Measurements from ENCODE around the gene FAM20B. TPM values are rescaled to one million over a fixed set of nuclear protein-coding genes. Genes with fewer than 3 reads are reported as not detected.

Gene FAM20B
- total RNA-seq, 2 donors from 2014 or later = 37.2 to 44.9 TPM

DNA sequence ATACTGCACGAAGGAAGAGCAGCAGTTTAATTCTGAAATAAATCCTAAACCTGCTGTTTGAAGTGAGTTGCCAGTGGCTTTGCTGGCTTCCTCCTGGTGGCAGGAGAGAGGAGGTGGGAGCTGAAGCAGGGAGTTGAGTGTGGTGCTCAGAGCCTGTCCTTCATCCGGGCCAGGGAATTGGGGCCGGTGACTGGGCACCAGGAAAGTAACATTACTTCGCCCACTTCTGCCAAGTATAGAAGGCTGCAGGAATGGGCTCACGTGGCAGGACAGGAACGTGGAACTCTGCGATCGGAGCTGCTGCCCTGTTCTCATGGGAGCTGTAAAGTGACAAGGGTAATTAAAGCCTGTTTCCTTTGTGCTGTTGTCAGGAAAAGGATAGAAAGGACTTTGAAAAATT lies 64.8 kb downstream of the FAM20B start:
- peak; percentile 71 for ATAC-seq (ENCODE audit: insufficient number of reproducible peaks, low FRiP score, low read depth)

DNA sequence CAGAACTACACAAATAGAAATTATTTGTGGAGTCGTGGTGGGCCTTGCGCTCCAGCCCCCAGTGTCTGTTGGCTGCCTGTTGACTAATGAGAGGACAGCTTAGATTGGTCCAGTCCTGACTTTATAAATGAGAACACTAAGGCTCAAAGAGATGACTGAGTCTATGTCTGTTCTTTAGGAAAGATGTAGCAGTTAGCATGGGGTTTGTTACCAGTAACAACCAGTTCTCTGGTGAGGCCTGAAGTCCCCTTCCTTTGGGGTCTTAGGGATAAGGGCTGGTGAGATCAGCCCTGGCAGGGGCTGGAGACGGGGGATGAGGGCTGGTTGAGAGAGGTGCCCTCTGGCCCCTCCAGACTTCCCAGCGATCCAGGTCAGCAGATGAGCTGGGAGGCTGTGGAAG lies 65.2 kb downstream of the FAM20B start:
- Histone ChIP-seq H3K27ac (peak overlapping the region; percentile 45 to 74), H3K27me3 (replicated peaks; ENCODE audit: insufficient read depth) (no peaks in the 10 kb centered on the region), H3K4me1 (ENCODE audit: control insufficient read depth in 1 of 2, low read depth in 2 of 2) (peaks cover 13 to 29% of the 10 kb centered on the region in 2 donors), H3K36me3 (peaks cover 26% of the 10 kb centered on the region), H3K9me3 (no peaks in the 10 kb centered on the region), H3K4me3 (no peak overlapping the region)
- ATAC-seq (ENCODE audit: insufficient number of reproducible peaks, low FRiP score, low read depth) = peak; percentile 21
- TF ChIP-seq, protein P1, sequence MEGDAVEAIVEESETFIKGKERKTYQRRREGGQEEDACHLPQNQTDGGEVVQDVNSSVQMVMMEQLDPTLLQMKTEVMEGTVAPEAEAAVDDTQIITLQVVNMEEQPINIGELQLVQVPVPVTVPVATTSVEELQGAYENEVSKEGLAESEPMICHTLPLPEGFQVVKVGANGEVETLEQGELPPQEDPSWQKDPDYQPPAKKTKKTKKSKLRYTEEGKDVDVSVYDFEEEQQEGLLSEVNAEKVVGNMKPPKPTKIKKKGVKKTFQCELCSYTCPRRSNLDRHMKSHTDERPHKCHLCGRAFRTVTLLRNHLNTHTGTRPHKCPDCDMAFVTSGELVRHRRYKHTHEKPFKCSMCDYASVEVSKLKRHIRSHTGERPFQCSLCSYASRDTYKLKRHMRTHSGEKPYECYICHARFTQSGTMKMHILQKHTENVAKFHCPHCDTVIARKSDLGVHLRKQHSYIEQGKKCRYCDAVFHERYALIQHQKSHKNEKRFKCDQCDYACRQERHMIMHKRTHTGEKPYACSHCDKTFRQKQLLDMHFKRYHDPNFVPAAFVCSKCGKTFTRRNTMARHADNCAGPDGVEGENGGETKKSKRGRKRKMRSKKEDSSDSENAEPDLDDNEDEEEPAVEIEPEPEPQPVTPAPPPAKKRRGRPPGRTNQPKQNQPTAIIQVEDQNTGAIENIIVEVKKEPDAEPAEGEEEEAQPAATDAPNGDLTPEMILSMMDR (IDR thresholded peaks at IDR 0.05) = no peak
- no peak for DNase-seq (ENCODE audit: low spot score)

More for the DNA sequence above, 64.8 kb downstream of the FAM20B start:
- Histone ChIP-seq H3K27ac (peak overlapping the region; percentile 45 to 74), H3K4me3 (no peak overlapping the region), H3K9me3 (no peaks in the 10 kb centered on the region), H3K27me3 (replicated peaks; ENCODE audit: insufficient read depth) (no peaks in the 10 kb centered on the region), H3K4me1 (ENCODE audit: control insufficient read depth in 1 of 2, low read depth in 2 of 2) (peaks cover 13 to 29% of the 10 kb centered on the region in 2 donors), H3K36me3 (peaks cover 26% of the 10 kb centered on the region)
- no peak for DNase-seq (ENCODE audit: low spot score)
- TF ChIP-seq, protein P1 (IDR thresholded peaks at IDR 0.05) = peak; percentile 58

DNA sequence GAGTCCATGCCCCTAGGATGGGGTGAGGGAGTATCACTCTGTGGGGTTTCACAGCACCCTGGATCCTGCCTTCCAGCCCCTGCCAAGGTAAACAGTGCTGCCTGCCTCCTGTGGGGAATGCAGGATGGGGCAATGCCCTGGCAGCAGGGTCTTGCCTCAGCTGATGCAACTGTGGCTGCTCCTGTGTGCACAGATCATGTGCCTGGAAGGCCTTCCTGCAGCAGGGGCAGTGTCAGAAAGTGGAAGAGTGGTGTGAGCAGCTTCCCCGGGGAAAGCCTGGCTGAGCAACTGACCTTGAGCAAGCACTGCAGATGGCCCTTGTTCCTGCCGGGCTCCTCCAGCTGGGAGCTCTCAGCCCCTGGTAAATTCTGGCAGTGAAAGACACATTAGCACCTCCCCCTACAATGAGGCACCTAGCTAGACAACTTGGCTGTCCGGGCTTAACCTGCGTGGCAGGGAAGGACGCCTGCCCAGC lies 66.0 kb downstream of the FAM20B start:
- H3K36me3 ChIP-seq = peaks cover 26% of the 10 kb centered on the region
- H3K4me3 ChIP-seq = no peak overlapping the region
- TF ChIP-seq, protein P1 (IDR thresholded peaks at IDR 0.05) = no peak
- H3K9me3 ChIP-seq = no peaks in the 10 kb centered on the region
- DNase-seq (ENCODE audit: low spot score) = no peak
- peaks cover 13 to 29% of the 10 kb centered on the region in 2 donors for H3K4me1 ChIP-seq (ENCODE audit: control insufficient read depth in 1 of 2, low read depth in 2 of 2)
- H3K27ac ChIP-seq = peak overlapping the region; percentile 45 to 74
- no peaks in the 10 kb centered on the region for H3K27me3 ChIP-seq (replicated peaks; ENCODE audit: insufficient read depth)
- no peak for ATAC-seq (ENCODE audit: insufficient number of reproducible peaks, low FRiP score, low read depth)

DNA sequence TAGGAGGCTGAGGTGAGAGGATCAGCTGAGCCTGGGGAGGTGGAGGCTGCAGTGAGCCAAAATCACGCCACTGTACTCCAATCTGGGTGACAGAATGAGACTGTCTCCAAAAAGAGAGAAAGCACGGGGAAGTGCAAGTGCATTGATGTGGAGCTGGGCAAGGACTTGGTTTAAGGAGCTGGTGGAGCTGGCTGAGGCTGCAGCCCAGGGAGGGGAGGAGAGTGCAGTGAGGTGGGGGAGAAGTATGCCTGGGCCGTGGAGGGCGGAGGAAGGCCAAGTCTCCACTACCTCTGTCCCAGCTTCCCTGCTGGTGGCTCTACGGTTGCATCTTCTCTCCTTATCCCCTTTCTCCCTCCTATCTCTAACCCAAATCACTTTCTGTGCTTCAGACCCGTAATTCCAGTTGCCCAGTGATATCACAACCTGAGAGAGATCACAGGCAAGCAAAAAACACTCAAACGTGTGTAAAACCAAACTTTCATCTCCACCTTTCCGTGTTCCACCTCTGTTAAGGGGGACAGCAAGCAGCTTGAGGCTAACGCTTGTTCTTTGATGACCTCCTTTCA lies 67.3 kb downstream of the FAM20B start:
- Histone ChIP-seq H3K4me1 (ENCODE audit: control insufficient read depth in 1 of 2, low read depth in 2 of 2) (peaks cover 13 to 29% of the 10 kb centered on the region in 2 donors), H3K9me3 (no peaks in the 10 kb centered on the region), H3K27me3 (replicated peaks; ENCODE audit: insufficient read depth) (no peaks in the 10 kb centered on the region), H3K36me3 (peaks cover 26% of the 10 kb centered on the region), H3K4me3 (no peak overlapping the region), H3K27ac (peak overlapping the region in 1 of 2 donors; percentile 20)
- TF ChIP-seq, protein P1 (IDR thresholded peaks at IDR 0.05) = no peak
- ATAC-seq (ENCODE audit: insufficient number of reproducible peaks, low FRiP score, low read depth) (no peak), DNase-seq (ENCODE audit: low spot score) (no peak)

DNA sequence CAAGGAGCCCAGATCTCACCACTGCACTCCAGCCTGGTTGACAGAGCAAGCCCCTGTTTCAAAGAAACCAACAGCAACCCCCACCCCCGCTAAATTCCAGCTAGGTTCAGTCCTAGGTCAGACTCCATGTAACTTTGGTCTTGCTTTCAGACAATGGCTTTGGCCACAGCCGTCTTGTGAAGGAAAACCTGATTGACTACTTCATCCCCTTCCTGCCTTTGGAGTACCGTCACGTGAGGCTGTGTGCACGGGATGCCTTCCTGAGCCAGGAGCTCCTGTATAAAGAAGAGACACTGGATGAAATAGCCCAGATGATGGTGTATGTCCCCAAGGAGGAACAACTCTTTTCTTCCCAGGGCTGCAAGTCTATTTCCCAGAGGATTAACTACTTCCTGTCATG lies 69.1 kb downstream of the FAM20B start:
- DNase-seq (ENCODE audit: low spot score) = no peak
- H3K27ac ChIP-seq = no peak overlapping the region

More for the DNA sequence above, 69.1 kb downstream of the FAM20B start:
- Histone ChIP-seq H3K9me3 (no peaks in the 10 kb centered on the region), H3K4me1 (ENCODE audit: control insufficient read depth in 1 of 2, low read depth in 2 of 2) (peaks cover 13 to 29% of the 10 kb centered on the region in 2 donors), H3K27me3 (replicated peaks; ENCODE audit: insufficient read depth) (no peaks in the 10 kb centered on the region), H3K4me3 (no peak overlapping the region), H3K36me3 (peaks cover 23% of the 10 kb centered on the region)
- no peak for ATAC-seq (ENCODE audit: insufficient number of reproducible peaks, low FRiP score, low read depth)
- TF ChIP-seq, protein P1 (IDR thresholded peaks at IDR 0.05) = no peak
